HG02884 (cell line): Measurements from ENCODE around the gene PELI2.

Experiments
- ATAC-seq: cut with Tn5 transposase; IDR thresholded peaks from one replicate; pipeline ENCODE4 v1.9.1; 2021; ENCODE audit warnings: mild to moderate bottlenecking, moderate library complexity; ENCODE audit not compliant: unreplicated experiment

Gene PELI2

DNA sequence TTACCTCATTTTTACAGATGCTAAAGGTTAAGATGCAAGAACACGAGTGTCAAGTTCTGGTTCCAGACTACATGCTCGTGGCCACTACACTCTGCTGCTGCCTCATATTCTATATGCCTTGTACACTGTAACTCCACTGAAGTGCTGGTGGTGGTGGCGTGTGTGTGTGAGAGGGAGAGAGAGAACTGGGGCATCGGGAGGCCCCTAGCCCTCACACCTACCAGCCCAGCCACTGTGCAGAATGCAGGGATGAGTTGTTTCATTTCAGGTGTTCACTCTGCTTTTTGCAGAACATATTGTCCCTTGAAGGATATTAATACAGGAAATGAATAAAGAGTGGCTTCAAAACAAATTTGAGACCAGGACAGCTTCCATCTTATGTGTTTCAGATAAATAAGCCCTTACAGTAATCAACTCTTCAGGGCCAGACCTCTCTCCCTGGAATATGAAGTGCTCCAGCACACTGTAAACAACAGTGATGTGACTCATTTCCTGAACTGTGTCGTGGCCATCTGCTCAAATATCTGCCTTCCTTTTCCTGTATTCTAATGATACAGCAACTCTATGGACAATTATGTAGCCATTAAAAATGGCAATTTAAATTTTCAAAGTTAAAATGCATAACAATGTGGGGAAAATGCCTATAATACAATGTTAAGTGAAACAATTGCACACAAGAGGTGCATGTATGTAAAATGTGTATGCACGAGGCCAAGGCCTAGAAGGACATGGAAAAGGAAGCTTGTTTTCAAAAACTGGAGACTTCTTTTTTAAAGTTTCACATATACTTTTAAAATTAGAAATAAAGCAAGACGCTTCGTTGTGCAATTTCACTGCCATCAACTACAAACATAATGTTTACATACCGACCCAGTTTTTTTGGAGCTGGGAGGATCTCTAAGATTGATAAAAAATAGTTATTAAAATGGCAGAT is 215.4 kb downstream of the PELI2 start:
- ATAC-seq = no peak

DNA sequence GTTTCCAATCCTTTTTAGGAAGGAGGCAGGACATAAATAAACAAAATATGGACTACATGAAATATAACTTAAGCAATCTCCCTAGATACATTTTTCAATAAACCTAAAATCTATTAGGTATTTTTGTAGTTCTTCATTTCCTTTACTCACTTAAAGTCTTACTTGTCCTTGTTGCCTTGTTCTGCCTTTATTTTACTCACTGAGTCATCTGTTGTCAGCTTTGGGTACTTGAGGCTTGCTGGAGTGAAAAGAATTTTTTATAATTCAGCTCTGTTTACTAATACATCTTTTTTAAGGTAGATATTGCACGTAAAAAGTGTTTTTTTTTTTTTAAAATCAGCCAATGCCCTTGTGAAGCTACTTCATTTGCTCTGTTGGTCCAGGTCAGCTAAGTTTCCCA is 216.2 kb downstream of the PELI2 start:
- no peak for ATAC-seq

DNA sequence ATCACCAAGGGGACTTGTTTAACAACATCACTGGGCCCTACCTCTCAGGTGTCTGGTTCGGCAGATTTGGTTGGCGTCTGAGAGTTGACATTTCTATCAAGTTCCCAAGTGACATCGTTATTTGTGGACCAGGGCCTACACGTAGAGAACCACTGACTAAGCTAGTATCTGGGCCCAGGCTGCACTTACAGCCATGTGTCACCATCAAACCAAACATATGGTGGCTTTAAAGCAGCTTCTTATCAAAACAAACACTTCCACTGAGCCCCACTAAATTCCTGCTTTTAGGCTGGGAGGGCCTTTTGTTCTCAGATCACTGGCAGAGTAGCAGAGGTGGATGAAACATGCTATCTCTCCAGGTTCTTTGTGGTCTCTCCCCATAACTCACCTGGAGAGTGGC is 220.5 kb downstream of the PELI2 start:
- ATAC-seq = no peak

DNA sequence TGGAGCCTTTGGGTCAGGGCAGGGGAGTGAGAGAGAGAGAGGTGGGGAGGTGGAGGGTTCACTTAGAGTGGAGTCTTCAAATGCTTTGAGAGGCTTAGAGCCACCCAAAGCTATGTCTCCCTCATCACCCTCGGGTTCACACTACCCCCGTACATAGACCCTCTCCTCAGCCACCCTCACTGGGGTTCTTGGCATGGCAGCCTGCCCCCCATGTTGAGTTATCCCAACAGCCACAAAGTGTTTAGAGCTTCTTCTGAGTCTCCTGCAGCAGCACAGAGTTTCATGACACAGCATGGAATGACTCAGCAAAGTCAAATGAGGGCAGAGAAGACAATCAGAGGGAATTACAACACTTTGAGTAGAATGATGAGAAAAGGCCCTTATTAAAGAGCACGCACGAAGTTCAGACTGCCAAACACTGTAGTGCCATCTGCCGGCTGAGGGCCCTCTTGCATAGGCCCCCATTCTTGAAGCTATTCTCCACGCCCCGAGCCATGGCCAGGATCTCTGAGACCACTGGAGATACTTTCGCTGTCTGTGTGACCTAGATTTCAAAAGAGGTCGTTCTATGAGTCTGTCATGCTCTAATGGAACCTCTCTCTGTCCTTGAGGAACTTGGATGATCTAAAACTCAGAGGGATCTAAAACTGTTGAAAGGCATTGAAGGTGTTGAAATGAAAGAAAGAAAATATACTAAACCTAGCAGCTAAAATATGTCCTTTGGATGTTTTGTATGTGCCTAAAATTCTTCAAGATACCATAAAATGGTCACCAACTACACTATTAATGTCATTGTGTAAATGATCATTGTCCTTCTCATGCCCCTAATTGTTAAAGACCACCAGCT is 221.9 kb downstream of the PELI2 start:
- peak; percentile 86 for ATAC-seq

DNA sequence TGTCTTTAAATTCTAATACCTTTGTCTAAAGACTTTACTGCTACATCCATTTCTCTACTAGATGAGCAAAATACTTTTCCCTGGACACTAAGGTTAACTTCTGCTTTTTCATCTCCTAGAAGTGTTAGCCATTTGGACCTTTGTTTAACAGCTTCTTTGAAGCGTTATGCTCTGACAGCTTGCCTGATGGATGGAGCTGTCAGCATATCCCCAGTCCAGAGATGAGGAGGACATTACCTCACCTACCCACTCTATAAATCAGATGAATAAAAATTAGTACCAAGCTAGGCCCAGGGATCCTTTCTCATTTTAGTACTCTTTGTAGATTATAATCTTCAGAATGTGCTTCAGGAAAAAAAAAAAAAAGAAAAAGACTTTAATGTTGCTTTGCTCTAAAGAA is 222.7 kb downstream of the PELI2 start:
- no peak for ATAC-seq

DNA sequence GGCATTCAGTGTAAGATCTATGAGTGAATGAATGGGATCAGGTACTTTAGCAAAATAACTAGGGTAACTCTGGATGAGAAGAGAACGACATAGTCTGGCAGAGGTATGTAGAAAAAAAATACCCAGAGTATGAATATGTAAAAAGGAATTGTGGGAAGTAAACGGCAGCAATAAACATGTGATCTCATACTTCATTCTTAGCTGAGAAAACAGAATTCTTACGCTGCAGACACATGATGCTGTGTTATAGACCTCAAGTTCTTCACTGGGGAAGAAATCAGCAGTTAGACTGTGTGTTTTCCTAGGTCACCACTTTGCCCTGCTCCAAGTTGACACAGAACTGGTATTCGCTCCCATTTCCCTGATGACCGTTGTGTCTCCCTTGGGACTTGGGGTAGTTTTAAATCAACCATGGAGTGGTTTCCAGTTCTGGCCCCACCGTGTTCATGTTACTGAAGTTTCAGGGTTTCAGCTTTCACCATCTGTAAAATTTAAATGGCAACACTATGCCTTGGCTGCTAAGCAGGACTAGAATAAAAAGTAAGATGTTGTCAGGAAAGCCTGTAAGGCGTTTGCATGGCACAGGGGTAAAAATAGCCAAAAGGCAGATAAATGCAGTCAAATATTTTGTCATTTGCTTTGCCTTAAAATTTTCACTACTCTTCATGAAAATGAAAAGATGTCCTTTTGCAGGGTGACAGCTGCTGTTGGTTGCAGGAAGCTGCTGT is 223.7 kb downstream of the PELI2 start:
- ATAC-seq = no peak

DNA sequence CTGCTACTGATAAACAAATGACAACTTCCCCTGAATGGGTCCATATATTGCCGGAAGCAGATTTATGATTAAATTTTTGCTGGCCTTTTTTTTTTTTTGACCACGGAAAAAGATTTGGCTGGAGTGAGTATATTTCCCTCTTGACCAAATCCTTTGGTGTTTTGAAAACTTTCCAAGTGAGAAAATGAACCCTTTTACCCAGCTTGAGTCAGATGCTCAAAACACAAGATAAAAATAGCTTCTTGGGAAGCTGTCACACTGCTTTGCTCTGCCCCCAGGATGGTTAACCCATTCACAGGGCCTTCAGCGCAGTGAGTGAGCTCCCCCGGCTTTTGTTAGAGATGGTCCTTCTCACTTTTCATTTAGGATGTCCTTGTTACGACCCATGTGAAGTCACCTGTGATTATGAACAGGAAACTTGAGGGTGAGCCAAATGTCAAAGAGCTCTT is 224.3 kb downstream of the PELI2 start:
- no peak for ATAC-seq

DNA sequence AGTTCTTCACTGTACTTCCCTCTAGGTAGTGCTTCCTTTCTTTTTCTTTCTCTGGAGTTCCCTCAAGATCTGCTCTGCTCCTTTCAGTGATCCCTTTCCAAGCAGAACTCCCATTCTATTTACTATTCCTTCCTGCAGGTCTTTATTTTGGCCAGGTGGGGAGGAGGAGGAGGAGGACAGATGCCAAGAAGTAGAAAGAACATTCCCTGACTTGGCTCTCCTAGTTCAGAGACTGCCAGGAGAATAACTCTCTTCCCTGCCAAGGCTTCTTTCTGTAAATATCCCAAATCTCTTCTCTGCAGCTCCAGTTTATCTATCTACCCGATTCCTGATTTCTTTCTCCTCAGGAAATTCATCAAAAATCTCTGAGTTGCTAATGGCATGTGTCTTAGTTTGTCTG is 231.7 kb downstream of the PELI2 start:
- no peak for ATAC-seq
